Suppressor macrophage treated with lipopolysaccharide for 1 hour (primary cell): ENCODE data around the gene PFKFB3.

Experiments
- DNase-seq, 3 donors: peaks; one replicate each; pipeline ENCODE4 v3.0.0-alpha.2; 2020 to 2022

PFKFB3 gene

GRCh38 chr10:6221971-6222751 lies 19.4 kb downstream of the PFKFB3 start:
- DNase-seq, result peak in 1 of 3 donors; percentile 51

- DNase-seq, result peak in 1 of 3 donors; percentile 41
These were observed 20.0 kb downstream of the PFKFB3 start for GRCh38 chr10:6222755-6223154.

- DNase-seq, result no peak
These were observed 21.2 kb downstream of the PFKFB3 start for GRCh38 chr10:6223981-6224380.

GRCh38 chr10:6224781-6225180 lies 22.0 kb downstream of the PFKFB3 start:
- peak in 1 of 3 donors; percentile 44 for DNase-seq

- peak in 1 of 3 donors; percentile 42 for DNase-seq
These were observed 22.6 kb downstream of the PFKFB3 start for GRCh38 chr10:6225263-6225814.

GRCh38 chr10:6226216-6226615 lies 23.5 kb downstream of the PFKFB3 start:
- peak in 1 of 3 donors; percentile 48 for DNase-seq

GRCh38 chr10:6227346-6227745 lies 24.6 kb downstream of the PFKFB3 start:
- DNase-seq, result no peak

GRCh38 chr10:6228010-6228511 lies 25.3 kb downstream of the PFKFB3 start:
- peak in 1 of 3 donors; percentile 48 for DNase-seq

- DNase-seq, result peak in 1 of 3 donors; percentile 52
These were observed 25.9 kb downstream of the PFKFB3 start for GRCh38 chr10:6228647-6229046.

- peak in 1 of 3 donors; percentile 43 for DNase-seq
These were observed 26.6 kb downstream of the PFKFB3 start for GRCh38 chr10:6229290-6229689.

GRCh38 chr10:6229746-6230145 lies 27.0 kb downstream of the PFKFB3 start:
- no peak for DNase-seq

- DNase-seq, result peak in 1 of 3 donors; percentile 57
These were observed 27.6 kb downstream of the PFKFB3 start for GRCh38 chr10:6230315-6230714.

- DNase-seq, result no peak
These were observed 28.4 kb downstream of the PFKFB3 start for GRCh38 chr10:6231146-6231545.

- no peak for DNase-seq
These were observed 29.0 kb downstream of the PFKFB3 start for GRCh38 chr10:6231730-6232129.

GRCh38 chr10:6232225-6232807 lies 29.6 kb downstream of the PFKFB3 start:
- peak in 1 of 3 donors; percentile 40 for DNase-seq

- peak in 1 of 3 donors; percentile 44 for DNase-seq
These were observed 30.4 kb downstream of the PFKFB3 start for GRCh38 chr10:6232846-6233724.

- DNase-seq, result peak in 1 of 3 donors; percentile 40
These were observed 31.1 kb downstream of the PFKFB3 start for GRCh38 chr10:6233725-6234277.

GRCh38 chr10:6234371-6234770 lies 31.6 kb downstream of the PFKFB3 start:
- peak in 1 of 3 donors; percentile 45 for DNase-seq

- DNase-seq, result peak in 2 of 3 donors; percentile 51 to 59
These were observed 33.8 kb downstream of the PFKFB3 start for GRCh38 chr10:6236349-6237198.

- DNase-seq, result peak in 2 of 3 donors; percentile 45 to 64
These were observed 34.4 kb downstream of the PFKFB3 start for GRCh38 chr10:6237199-6237530.

GRCh38 chr10:6238587-6239212 lies 36.0 kb downstream of the PFKFB3 start:
- peak in 2 of 3 donors; percentile 20 to 22 for DNase-seq
